IPS-18a (cell line): ENCODE measurements around the gene MCFD2.

Experiments used
- H3K27ac ChIP-seq: one replicate; pipeline ENCODE4 v1.5.1; 2013; ENCODE audit warnings: low read length
- H3K27me3 ChIP-seq: one replicate; pipeline ENCODE4 v1.6.1; 2013; ENCODE audit warnings: mild to moderate bottlenecking, low read length; ENCODE audit not compliant: control insufficient read depth, insufficient read depth
- H3K36me3 ChIP-seq: one replicate; pipeline ENCODE4 v1.6.1; 2013; ENCODE audit warnings: low read depth, low read length; ENCODE audit not compliant: control insufficient read depth
- H3K4me1 ChIP-seq: one replicate; pipeline ENCODE4 v1.6.1; 2013; ENCODE audit warnings: low read depth, low read length; ENCODE audit not compliant: control insufficient read depth
- H3K4me3 ChIP-seq: one replicate; pipeline ENCODE4 v1.5.1; 2013; ENCODE audit warnings: low read length
- H3K9ac ChIP-seq: one replicate; pipeline ENCODE4 v1.6.1; 2013; ENCODE audit warnings: mild to moderate bottlenecking, low read length, moderate library complexity
- H3K9me3 ChIP-seq: one replicate; pipeline ENCODE4 v1.6.1; 2013; ENCODE audit warnings: low read depth, low read length; ENCODE audit not compliant: control insufficient read depth

Gene MCFD2

DNA sequence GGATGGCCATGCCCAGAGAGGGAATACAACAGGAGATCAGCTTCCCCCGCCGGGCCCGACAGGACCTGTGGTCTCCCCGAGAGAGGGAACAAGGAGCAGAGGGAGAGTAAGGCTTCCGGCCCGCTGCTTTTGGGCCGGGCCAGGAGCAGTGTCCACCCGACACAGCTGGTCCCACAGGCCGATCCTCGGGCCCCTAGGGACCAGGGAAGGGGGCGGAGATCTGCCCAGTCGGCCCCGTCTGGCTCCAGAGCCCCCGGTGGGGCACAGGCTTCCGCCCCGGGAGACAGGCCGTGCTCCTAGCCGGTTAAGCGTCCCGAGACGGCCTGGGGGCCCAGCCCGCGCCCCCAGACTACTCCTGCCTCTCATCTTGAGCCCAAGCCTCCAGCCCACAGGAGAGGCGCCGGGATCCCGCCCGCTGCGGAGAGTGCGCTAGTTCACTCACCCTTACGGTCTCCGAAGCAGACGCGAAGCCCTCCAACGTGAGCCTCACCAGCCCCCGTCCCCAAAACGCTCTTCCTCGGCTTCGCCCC is at the start of gene MCFD2:
MCFD2 (minus strand) TSS at position 526 of the 530 bp plus-strand sequence. CDS start 6,635 bp downstream, outside the sequence.
- no peaks in the 10 kb centered on the region for H3K36me3 ChIP-seq
- H3K4me1 ChIP-seq, result peaks cover 6% of the 10 kb centered on the region

DNA sequence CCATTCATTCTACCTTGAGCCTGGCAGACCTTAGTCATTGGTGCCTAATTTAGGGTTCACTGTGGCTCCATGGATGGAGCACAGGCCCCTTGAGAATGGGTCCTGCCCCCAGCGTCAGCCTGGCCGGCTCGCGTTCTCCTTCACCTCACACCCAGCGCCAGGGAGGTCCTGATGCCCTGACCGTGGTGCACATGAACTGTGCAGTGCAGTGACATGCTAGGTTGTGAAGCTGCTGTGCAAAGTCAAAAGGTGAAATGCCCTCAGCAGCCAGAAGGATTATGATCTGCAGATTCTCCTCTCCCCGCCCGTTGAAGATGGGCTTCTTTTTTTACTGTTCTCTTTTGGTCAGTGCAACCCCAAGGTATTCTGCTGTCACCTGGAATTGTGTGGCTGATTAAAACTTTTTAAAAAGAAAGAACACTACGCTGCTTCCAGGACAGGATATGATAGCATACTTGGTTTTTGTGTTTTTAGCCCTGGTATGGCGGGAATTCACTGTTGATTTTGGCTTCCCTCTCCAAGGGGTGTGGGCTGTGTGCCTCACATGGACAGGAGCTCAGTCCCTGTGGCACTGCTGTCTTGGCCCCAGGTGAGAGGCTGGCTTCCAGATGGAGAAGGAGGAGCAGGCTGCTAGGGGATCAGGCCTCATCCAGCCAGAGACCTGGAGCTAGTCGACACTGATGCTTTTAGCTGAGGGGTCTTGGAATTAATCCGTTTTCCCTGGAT is 49.4 kb upstream of the MCFD2 start:
- H3K36me3 ChIP-seq, result no peaks in the 10 kb centered on the region
- no peak overlapping the region for H3K9ac ChIP-seq
- H3K4me3 ChIP-seq, result no peak overlapping the region
- no peak overlapping the region for H3K27ac ChIP-seq
- no peaks in the 10 kb centered on the region for H3K4me1 ChIP-seq
- no peaks in the 10 kb centered on the region for H3K27me3 ChIP-seq
- H3K9me3 ChIP-seq, result no peaks in the 10 kb centered on the region

More for the DNA sequence above, at the start of gene MCFD2:
- peak within 1 kb of the TSS; percentile 25 for H3K27ac ChIP-seq
- no peaks in the 10 kb centered on the region for H3K9me3 ChIP-seq
- H3K9ac ChIP-seq, result peak within 1 kb of the TSS; percentile 83
- peak within 1 kb of the TSS; percentile 90 for H3K4me3 ChIP-seq
- no peaks in the 10 kb centered on the region for H3K27me3 ChIP-seq

DNA sequence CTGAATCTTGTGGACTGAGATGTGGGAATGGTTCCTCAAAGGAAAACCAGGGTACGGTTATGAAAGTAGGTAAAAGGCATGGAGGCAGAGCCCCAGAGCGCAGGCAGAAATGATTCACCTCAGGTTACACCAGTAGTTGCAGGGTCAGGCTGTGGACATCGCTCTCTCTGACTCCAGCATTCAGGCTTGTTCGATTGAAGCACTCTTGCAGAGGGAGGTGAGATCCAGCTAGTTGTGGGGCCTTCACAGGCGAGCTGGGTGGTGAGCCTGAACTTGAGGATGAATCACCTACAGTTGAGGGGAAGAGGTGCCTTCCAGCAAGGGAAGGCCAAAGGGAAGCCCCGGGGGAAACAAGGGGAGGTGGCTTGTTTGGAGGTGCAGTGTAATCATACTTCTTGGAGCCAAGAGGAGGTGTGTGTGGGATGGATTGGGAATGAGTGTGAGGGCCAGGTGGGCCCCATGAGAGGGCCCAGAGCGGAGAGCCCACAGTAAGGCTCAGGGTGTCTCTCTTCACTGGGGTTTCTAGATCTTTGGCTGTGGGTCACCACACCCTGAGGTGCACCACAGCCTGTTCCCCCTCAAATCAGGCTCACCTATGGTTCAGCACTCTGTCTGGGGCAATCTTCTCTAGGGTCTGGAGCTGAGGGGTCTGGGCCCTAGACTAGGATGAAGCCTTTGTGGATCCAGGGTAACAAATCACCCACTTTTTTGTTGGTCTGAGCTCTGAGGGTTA is 48.5 kb upstream of the MCFD2 start:
- H3K27ac ChIP-seq, result no peak overlapping the region
- H3K27me3 ChIP-seq, result no peaks in the 10 kb centered on the region
- no peak overlapping the region for H3K4me3 ChIP-seq
- H3K9me3 ChIP-seq, result no peaks in the 10 kb centered on the region
- H3K9ac ChIP-seq, result no peak overlapping the region
- H3K36me3 ChIP-seq, result no peaks in the 10 kb centered on the region
- no peaks in the 10 kb centered on the region for H3K4me1 ChIP-seq

DNA sequence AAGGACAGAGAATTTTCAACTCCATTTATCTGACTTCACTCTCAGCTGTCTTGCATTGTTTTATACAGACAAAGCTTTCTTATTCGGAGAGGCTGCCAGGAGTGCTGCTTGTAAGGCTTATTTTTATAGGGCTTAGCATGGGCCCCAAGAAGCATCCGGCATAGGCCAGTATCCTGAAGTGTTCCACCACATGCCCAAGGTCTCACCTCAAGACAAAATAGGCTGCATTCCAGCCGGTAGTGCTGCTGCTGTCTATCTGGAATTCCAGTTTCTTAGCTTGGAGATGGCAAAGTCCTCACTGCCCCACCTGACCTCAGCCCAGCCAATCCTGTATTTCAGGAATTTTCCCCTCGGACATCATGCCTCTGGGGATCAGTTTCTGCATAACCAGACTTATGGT is 47.6 kb upstream of the MCFD2 start:
- Histone ChIP-seq H3K4me1 (no peaks in the 10 kb centered on the region), H3K36me3 (no peaks in the 10 kb centered on the region), H3K9me3 (no peaks in the 10 kb centered on the region), H3K4me3 (no peak overlapping the region), H3K9ac (no peak overlapping the region), H3K27me3 (no peaks in the 10 kb centered on the region), H3K27ac (no peak overlapping the region)

DNA sequence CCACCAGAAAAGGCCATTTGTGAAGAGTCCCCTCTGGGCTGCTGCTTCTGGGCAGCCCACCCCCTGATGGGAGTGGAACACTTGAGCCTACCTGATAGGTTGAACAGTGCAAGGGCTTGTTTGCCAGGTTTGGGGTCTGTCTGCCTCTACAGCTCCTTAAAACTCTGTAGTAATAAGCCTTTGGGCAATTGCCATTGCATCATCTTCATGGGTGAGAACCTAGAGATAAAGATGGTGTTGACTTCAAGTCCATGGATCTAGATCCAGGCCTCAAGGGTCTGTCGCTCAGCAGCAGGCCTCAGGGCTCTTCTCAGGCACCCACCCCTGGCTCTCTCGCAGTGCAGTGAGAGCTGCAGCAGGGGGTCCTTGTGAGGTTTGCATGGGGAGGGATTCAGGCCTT is 47.1 kb upstream of the MCFD2 start:
- H3K4me1 ChIP-seq, result no peaks in the 10 kb centered on the region
- no peaks in the 10 kb centered on the region for H3K36me3 ChIP-seq
- H3K9me3 ChIP-seq, result no peaks in the 10 kb centered on the region
- no peak overlapping the region for H3K4me3 ChIP-seq
- no peaks in the 10 kb centered on the region for H3K27me3 ChIP-seq
- no peak overlapping the region for H3K9ac ChIP-seq
- no peak overlapping the region for H3K27ac ChIP-seq

DNA sequence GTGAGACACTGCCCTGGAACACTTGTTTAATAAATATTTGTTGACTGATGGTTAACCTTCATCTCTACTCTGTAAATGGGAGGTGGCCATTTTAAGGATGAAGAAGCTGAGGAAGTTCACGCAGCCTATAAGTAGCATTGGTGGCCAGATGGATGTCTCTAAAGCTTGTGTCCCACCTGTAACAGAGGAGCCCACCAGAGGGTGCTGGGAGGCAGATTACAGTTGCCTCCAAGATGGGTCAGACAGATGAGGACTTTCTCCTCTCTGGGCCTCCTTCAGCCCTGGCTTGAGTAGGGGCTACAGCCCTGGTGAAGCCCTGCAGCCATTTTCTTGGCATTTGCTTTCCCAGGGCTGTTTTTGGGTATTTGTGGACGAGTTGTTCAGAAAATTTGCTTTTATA is 45.0 kb upstream of the MCFD2 start:
- Histone ChIP-seq H3K4me3 (no peak overlapping the region), H3K9ac (no peak overlapping the region), H3K9me3 (no peaks in the 10 kb centered on the region), H3K4me1 (no peaks in the 10 kb centered on the region), H3K27ac (no peak overlapping the region), H3K27me3 (no peaks in the 10 kb centered on the region), H3K36me3 (peaks cover 5% of the 10 kb centered on the region)

DNA sequence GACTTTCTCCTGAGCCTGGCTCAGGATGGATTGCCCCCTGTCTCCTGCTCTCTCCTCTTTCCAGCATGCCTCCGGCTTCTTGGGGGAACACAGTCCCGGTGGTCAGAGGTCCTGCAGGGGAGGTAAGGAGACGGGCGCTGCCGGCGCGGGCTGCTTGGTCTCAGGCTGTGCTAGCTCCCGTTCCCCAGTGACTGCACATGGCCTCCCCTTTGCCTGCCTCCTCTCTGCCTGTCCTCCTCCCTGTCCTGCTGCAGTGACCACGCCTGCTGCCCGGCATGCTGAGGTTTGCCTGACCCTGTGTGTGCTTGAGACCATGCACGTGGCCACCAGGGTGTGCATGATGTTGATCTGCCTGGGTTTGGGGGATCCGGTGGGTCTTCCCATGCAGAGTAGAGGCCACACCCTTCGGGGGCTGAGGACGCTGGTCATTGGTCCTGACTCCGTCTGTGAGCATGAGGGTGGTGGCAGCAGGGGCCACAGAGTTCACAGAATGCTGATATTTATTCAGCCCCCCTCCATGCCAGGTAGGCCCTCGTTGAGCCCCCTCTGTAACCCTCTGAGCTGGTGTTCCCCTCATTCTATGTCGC is 42.9 kb upstream of the MCFD2 start:
- no peak overlapping the region for H3K27ac ChIP-seq
- no peaks in the 10 kb centered on the region for H3K27me3 ChIP-seq
- no peak overlapping the region for H3K4me3 ChIP-seq
- no peaks in the 10 kb centered on the region for H3K4me1 ChIP-seq
- H3K36me3 ChIP-seq, result peaks cover 5% of the 10 kb centered on the region
- no peak overlapping the region for H3K9ac ChIP-seq
- H3K9me3 ChIP-seq, result no peaks in the 10 kb centered on the region

DNA sequence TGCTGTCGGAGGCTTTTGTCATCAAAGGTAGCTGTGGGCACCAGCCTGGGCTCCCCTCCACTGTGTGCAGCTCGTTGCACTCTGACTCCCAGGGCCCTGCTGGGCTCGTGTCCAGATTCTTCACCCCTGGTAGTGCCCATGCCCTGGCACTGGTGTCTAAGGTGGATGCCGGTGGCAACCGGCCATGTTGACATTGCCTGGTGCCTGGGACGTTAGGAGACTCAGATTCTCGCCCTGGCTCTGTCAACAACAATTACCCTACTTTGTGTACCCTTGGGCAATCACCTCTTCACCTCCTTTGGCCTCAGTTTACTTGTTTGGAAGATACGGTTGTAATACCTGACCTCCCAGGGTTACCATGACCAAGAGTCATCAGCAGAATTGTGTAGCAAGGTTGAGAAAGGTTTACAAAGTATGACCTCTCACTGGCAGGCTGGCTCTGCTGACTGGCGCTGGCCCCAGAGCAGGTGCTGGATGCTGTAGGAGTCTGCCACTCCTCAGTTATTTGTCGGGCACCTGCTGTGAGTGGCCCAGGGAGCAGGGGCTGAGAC is 41.5 kb upstream of the MCFD2 start:
- Histone ChIP-seq H3K9ac (no peak overlapping the region), H3K4me3 (no peak overlapping the region), H3K36me3 (peaks cover 5% of the 10 kb centered on the region), H3K4me1 (no peaks in the 10 kb centered on the region), H3K27ac (no peak overlapping the region), H3K9me3 (no peaks in the 10 kb centered on the region), H3K27me3 (no peaks in the 10 kb centered on the region)

DNA sequence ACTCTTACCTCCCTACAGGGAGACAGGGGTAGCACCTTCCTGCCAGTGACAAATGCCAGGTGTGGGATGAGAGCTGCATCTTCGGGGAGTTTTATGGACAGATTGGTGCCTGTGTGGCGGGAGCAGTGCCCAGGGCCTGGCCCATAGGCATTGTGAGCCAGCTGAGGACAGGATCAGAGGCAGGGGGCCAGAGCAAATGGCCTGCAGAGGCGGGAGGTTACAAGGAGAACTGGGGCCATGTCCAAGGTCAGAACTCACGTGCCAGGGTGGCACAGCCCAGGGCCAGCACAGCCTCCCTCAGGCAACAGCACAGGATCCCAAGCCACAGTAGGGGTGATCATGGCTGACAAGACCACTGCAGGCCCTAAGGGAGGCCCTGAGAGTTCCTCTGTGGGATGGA is 40.2 kb upstream of the MCFD2 start:
- Histone ChIP-seq H3K27me3 (no peaks in the 10 kb centered on the region), H3K9me3 (no peaks in the 10 kb centered on the region), H3K4me3 (no peak overlapping the region), H3K4me1 (peaks cover 4% of the 10 kb centered on the region), H3K27ac (no peak overlapping the region), H3K9ac (no peak overlapping the region), H3K36me3 (peaks cover 8% of the 10 kb centered on the region)

DNA sequence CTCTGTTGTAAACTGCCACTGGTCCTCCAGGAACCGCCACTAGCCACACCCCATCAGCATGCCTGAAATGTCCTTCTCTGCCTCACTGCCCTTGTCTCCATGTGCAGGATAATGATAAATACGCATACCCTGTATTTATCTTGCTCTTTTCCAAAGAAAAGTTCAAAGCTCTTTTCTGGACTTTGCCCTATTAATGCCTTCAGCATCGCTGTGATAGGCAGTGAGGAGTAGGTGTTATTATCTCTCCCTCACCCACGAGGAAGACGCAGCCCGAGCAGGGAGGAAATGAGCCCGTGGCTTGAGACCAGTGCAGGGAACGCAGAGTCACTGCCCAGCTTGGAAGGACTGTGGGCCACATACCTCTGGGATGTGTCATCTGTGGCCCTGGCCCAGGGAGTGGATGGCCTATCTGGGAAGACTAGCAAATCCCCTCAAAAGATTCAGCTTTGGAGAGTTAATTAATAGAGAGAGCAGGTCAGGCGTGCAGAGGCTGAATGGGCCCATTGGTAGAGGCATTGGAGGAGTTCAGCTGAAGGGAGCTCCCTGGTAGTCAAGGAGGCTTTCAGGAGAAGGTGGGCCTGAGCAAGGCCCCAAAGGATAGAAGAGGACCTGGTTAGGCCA is 39.5 kb upstream of the MCFD2 start:
- no peak overlapping the region for H3K9ac ChIP-seq
- no peak overlapping the region for H3K4me3 ChIP-seq
- no peaks in the 10 kb centered on the region for H3K27me3 ChIP-seq
- H3K27ac ChIP-seq, result no peak overlapping the region
- peaks cover 8% of the 10 kb centered on the region for H3K36me3 ChIP-seq
- no peaks in the 10 kb centered on the region for H3K9me3 ChIP-seq
- peaks cover 4% of the 10 kb centered on the region for H3K4me1 ChIP-seq

DNA sequence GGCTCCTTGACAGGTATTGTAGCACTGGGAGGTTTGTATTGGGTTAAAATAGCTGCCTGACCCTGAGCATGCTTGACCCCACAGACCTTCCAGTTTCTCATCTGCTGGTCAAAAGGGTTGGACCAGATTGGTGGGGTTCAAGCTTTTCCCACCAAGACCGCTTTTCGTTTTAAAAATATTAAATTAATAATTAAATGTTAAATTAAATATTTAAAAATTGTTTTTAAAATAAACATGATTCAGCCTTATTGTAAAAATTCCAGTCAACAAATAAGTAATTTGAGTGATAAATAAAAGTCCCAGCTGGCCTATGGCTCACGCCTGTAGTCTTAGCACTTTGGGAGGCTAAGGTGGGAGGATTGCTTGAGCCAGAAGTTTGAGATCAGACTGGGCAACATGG is 36.6 kb upstream of the MCFD2 start:
- Histone ChIP-seq H3K27ac (no peak overlapping the region), H3K27me3 (no peaks in the 10 kb centered on the region), H3K9me3 (no peaks in the 10 kb centered on the region), H3K36me3 (peaks cover 8% of the 10 kb centered on the region), H3K9ac (no peak overlapping the region), H3K4me3 (no peak overlapping the region), H3K4me1 (peaks cover 4% of the 10 kb centered on the region)
